Measurements from ENCODE around the gene HRH2. TPM values are rescaled to one million over a fixed set of nuclear protein-coding genes. Genes with fewer than 3 reads are reported as not detected.
A peak's percentile ranks its signal among the peaks of the same experiment; 100 is the strongest.

HRH2 gene, protein sequence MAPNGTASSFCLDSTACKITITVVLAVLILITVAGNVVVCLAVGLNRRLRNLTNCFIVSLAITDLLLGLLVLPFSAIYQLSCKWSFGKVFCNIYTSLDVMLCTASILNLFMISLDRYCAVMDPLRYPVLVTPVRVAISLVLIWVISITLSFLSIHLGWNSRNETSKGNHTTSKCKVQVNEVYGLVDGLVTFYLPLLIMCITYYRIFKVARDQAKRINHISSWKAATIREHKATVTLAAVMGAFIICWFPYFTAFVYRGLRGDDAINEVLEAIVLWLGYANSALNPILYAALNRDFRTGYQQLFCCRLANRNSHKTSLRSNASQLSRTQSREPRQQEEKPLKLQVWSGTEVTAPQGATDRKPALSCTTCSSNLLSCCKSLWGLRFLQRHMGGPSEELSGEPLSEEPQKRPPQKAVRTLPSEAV
- 1 to 10 TPM; 2.9 to 3.4 TPM for total RNA-seq
- 13.1 TPM for polyA plus RNA-seq (2013, experiment 1 of 2)
- polyA plus RNA-seq (2013, experiment 2 of 2), result 13.2 TPM
- 0.39 to 97.2 (median 5.9) reads per million in 172 experiments for total RNA-seq

DNA sequence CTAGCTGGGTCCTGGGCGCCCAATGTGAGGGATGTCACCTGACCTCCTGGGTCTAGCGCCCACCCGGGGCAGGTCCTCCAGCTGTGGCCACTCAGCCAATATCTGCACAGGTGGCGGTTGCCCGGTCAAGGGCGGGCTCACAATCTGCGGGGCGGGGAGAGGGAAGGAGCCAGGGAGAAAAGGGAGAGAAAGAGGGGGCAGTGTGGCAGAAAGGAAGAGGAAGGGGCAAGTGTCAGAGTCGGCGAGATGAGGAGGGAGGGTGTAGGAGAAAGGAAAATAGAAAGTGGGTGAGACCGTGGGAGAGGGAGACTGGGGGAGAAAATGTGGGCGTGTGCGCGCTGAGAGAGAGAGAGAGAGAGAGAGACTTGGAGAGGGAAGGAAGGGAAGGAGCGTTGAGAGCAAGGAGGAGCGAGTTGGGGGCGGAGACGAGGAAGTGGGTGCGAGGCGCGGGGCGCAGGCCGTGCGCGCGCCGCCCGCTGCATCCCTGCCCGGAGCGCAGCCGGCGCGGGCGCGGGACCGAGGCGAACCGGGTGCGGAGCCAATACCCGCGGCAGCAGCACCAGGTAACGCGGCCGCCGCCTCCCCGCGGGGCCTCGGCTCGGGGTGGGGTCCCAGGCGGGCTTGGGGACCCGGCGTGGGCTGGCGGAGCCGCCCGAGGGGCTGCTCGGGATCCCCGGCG lies at the start of gene HRH2:
Gene HRH2, plus strand, starts transcription at position 479 of the 679 bp plus-strand sequence. CDS start 25,163 bp downstream, outside the sequence.
- Histone ChIP-seq H3K4me1 (ENCODE audit: insufficient read depth, low read length) (peaks cover 74% of the 10 kb centered on the region), H3K27me3 (ENCODE audit: control insufficient read depth in 1 of 2, insufficient read depth in 2 of 2, low read length in 2 of 2) (no peaks in the 10 kb centered on the region), H3K9me3 (ENCODE audit: control insufficient read depth in 1 of 2, insufficient read depth in 1 of 2, low read length in 2 of 2) (no peaks in the 10 kb centered on the region), H3K27ac (ENCODE audit: low read depth in 1 of 2, low read length in 2 of 2) (no peak within 1 kb of the TSS), H3K4me3 (ENCODE audit: low read length) (peak within 1 kb of the TSS; percentile 92), H3K36me3 (ENCODE audit: insufficient read depth, low read length) (peaks cover 5% of the 10 kb centered on the region)
- ChIA-PET CTCF (no interaction called here), POLR2A (interaction anchor here (1.3 kb wide), 1 partner anchor 180 kb away, joined by 4 read pairs; the partner anchor contains the start of gene SFXN1)
- peaks cover 44% of the 10 kb centered on the region for H3K36me3 Mint-ChIP-seq (ENCODE audit: low read depth)
- H3K27ac Mint-ChIP-seq, result peak within 1 kb of the TSS; percentile 75
- peak in 13 of 14 experiments; percentile 14 to 73 (median 41) for DNase-seq
- ATAC-seq (ENCODE audit: poor library complexity), result peak; percentile 55
- TF ChIP-seq, protein P1, sequence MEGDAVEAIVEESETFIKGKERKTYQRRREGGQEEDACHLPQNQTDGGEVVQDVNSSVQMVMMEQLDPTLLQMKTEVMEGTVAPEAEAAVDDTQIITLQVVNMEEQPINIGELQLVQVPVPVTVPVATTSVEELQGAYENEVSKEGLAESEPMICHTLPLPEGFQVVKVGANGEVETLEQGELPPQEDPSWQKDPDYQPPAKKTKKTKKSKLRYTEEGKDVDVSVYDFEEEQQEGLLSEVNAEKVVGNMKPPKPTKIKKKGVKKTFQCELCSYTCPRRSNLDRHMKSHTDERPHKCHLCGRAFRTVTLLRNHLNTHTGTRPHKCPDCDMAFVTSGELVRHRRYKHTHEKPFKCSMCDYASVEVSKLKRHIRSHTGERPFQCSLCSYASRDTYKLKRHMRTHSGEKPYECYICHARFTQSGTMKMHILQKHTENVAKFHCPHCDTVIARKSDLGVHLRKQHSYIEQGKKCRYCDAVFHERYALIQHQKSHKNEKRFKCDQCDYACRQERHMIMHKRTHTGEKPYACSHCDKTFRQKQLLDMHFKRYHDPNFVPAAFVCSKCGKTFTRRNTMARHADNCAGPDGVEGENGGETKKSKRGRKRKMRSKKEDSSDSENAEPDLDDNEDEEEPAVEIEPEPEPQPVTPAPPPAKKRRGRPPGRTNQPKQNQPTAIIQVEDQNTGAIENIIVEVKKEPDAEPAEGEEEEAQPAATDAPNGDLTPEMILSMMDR (IDR thresholded peaks at IDR 0.05), result no peak
- peak within 1 kb of the TSS; percentile 97 for H3K4me3 Mint-ChIP-seq
- peaks cover 95% of the 10 kb centered on the region for H3K4me1 Mint-ChIP-seq (ENCODE audit: low read depth)
- intact Hi-C loops (cut with DNase I, micrococcal nuclease), result loop anchor here (1.0 to 2.0 kb wide), 2 partner anchors 123 kb away; no protein-coding TSS in a partner anchor
- H3K27me3 Mint-ChIP-seq, result no peaks in the 10 kb centered on the region
- H3K9me3 Mint-ChIP-seq, result no peaks in the 10 kb centered on the region

DNA sequence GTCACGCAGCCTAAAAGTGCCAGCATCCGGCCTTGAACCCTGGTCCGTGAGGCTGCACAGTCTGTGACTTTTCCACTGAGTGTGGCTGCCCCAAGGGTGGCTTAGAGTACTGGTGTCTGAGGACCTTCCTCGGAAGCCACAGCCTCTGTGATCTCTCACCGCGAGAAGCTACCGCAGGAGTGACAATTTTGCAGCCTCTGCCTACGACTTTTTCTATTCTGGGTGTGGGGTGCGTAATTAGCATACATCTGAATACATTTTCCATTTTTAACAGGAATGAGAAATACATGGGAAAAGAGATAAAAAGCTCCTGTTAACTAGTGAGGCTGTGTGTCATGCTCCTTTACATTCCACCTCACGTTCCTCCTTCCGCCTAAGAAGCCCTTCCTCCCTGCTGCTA lies 48.3 kb upstream of the HRH2 start:
- ChIA-PET POLR2A (no interaction called here), CTCF (no interaction called here)
- Histone ChIP-seq H3K36me3 (ENCODE audit: insufficient read depth, low read length) (no peaks in the 10 kb centered on the region), H3K9me3 (ENCODE audit: control insufficient read depth in 1 of 2, insufficient read depth in 1 of 2, low read length in 2 of 2) (peaks cover 0 to 4% of the 10 kb centered on the region in 2 experiments), H3K27ac (ENCODE audit: low read depth in 1 of 2, low read length in 2 of 2) (no peak overlapping the region), H3K4me3 (ENCODE audit: low read length) (no peak overlapping the region), H3K4me1 (ENCODE audit: insufficient read depth, low read length) (peaks cover 14% of the 10 kb centered on the region), H3K27me3 (ENCODE audit: control insufficient read depth in 1 of 2, insufficient read depth in 2 of 2, low read length in 2 of 2) (no peaks in the 10 kb centered on the region)
- Mint-ChIP-seq H3K4me3 (no peak overlapping the region), H3K27ac (no peak overlapping the region), H3K9me3 (no peaks in the 10 kb centered on the region), H3K36me3 (ENCODE audit: low read depth) (no peaks in the 10 kb centered on the region), H3K4me1 (ENCODE audit: low read depth) (peaks cover 27% of the 10 kb centered on the region), H3K27me3 (peaks cover 4% of the 10 kb centered on the region)
- DNase-seq (peak in 2 of 14 experiments; percentile 8 to 9), ATAC-seq (ENCODE audit: poor library complexity) (no peak)
- TF ChIP-seq, protein P1 (IDR thresholded peaks at IDR 0.05), result no peak
- intact Hi-C loops (cut with DNase I, micrococcal nuclease), result no loop called here

DNA sequence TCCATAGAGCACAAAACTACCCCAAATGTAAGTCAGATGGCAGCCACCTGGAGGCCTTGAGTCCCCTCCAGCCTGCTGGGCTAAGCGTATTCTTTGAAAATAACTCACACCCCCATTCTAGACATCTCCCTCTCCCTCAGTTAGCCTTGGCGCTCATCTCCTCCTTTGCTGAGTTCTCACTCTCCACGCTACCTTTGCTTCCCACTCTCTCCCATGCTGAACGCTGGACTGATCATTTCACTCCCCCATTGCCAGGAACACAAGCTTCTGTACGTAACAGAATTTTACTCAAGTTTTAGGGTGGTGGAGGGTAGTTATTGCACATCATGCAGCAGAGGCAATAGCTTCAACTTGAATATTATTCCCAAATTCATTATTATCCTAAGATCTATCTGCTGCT lies 47.5 kb upstream of the HRH2 start:
- TF ChIP-seq, protein P1 (IDR thresholded peaks at IDR 0.05), result no peak
- no peak for ATAC-seq (ENCODE audit: poor library complexity)

More for the DNA sequence above, 47.5 kb upstream of the HRH2 start:
- CTCF ChIA-PET, result no interaction called here
- Mint-ChIP-seq H3K36me3 (ENCODE audit: low read depth) (no peaks in the 10 kb centered on the region), H3K27me3 (peaks cover 4% of the 10 kb centered on the region), H3K4me1 (ENCODE audit: low read depth) (peaks cover 22% of the 10 kb centered on the region), H3K27ac (no peak overlapping the region), H3K9me3 (no peaks in the 10 kb centered on the region), H3K4me3 (no peak overlapping the region)
- H3K27ac ChIP-seq (ENCODE audit: low read depth in 1 of 2, low read length in 2 of 2), result no peak overlapping the region
- POLR2A ChIA-PET, result no interaction called here
- no peaks in the 10 kb centered on the region for H3K36me3 ChIP-seq (ENCODE audit: insufficient read depth, low read length)
- intact Hi-C loops (cut with DNase I, micrococcal nuclease), result no loop called here
- H3K4me3 ChIP-seq (ENCODE audit: low read length), result no peak overlapping the region
- peaks cover 0 to 4% of the 10 kb centered on the region in 2 experiments for H3K9me3 ChIP-seq (ENCODE audit: control insufficient read depth in 1 of 2, insufficient read depth in 1 of 2, low read length in 2 of 2)
- peaks cover 14% of the 10 kb centered on the region for H3K4me1 ChIP-seq (ENCODE audit: insufficient read depth, low read length)
- DNase-seq, result no peak
- H3K27me3 ChIP-seq (ENCODE audit: control insufficient read depth in 1 of 2, insufficient read depth in 2 of 2, low read length in 2 of 2), result no peaks in the 10 kb centered on the region
